Fibroblast of skin of back (primary cell): ENCODE measurements around the gene KRT28.
"Not testable (repeated sequence)": the region's sequence is repeated elsewhere in the genome, so short reads cannot be mapped to it uniquely, and the experiment has no call there.

ENCODE experiments used
- DNase-seq: peaks from one replicate; pipeline ENCODE4 v3.0.0-alpha.2; 2013

KRT28 gene

DNA sequence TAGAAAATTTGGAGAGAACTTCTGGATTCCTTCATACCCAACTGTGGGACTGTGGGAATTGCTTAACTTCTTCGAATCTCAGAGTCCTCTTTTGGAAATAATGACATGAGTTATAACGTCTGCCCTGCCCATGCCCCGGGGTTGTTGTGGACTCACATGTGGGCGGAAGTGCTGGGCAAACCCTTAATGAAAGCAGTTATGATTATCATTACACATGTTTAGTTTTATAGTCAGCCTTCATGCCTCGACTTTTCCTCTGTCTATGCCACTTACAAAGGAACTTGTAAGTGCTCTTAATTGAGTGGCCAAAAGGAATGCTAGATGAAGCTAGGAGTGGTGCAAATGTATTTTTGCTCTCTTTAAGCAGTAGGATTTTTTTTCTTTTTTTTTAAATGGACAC lies 21.3 kb downstream of the KRT28 start:
- DNase-seq = no peak

DNA sequence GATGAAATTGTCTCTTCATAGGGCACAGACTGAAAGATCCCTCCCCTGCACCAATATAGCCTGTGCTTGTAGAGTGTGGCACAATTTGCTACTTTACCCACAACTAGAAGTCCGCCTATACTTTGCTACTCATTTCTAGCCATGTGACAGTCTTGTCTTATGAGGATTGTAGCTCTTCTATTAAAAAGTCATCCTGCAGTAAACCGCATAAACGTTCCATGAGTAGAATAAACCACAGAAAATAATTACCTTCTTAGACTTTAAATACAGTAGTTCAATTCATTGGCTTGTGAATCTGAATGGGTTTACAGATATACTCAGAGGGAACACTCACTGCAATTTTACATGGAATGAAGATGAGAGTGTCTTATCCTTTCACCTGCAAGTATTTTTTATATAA lies 21.8 kb downstream of the KRT28 start:
- no peak for DNase-seq

DNA sequence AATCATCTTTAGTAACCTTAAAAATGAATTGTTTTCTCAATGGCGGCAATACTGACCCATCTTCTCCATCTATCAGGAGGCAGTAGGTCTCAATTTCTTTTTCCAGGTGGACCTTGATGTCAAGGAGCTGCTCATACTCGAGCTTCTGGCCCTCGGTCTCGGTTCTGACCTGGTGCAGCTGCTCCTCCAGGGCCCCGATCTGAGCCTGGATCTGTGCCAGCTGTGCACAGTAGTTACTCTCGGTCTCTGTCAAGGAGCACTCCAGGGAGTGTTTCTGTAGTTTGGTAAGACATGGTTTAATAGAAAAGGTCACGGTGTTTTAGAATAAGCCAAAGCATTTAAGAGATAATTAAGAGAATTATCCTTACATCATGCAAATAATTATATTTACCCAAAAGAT lies 22.3 kb downstream of the KRT28 start:
- no peak for DNase-seq

DNA sequence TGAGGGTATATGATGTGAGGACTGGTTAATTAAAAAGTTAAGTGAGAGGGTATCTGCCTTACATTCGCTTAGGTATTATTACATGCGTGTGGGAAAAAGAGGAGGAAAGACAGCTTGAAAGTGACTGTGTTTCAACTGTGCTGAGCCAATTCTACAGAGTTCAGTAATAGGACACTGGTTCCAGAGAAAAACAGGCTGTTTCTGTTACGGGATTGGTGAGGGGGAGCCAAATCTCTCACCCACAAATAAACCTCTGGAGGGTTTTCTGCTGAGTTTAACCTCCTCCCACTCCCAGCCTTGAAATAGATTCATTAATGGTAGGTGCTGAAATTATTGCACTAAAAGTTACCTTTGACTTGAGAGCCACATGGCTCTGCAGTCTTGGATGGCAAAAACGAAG lies 23.8 kb downstream of the KRT28 start:
- no peak for DNase-seq

DNA sequence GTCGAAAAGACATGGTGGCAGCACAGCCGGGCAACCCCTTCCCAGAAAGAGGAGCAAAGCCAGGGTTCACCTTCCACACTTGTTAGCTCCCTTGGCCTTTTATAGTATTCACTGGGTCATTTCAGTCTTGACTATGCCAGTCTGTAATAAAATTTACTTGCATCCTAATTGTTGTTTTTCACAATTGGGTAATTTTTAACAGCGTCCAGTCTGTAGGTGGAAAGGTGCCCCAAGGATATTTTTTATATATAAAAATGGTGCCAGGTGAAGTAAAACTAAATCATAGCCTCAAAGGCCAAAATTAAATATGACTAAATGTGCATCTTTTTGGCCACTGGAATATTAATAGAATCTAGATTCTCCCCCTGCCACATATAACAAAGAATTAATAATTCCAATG lies 27.7 kb downstream of the KRT28 start, which contains the start of gene KRT26:
TSS of gene KRT26 (minus strand) at position 101 of the 400 bp plus-strand sequence. CDS start at position 13, 88 bp downstream.
- DNase-seq = no peak

DNA sequence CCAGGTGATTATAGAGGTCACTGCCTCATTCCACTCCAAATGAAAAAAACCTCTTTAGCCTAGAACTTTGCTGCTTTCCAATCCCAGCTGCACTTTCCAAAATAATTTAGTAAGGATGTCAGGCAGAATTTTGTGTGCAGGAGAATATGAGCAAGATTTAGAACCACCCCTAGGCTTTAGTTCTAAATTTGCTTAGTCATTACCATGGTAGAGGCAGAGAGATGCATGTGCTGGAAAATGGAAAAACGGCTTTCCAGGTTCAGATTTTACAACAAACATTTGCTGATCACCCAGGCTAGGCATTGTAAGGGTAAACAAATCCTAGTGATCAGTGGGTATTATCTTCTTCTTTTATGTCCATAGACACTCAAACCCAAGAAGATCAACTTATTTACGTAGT lies 34.1 kb downstream of the KRT28 start:
- DNase-seq = no peak

DNA sequence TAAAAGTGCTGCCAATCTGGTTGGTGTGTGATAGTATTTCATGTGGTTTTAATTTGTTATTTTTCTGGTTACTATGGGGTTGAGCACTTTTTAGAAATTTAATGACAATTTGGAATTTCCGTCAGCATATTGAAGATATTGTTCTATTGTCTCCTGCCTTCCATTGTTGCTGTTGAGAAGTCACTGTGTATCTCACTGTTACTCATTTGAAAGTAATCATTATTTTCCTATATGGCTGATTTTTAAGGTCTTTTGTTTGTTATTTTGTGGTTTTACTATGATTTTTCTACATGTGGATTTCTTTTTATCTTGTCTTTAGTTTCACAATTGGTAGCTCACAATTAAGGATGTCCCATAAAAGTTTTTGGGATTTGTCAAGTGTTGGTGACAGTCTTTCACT lies 36.0 kb downstream of the KRT28 start:
- DNase-seq = no peak

DNA sequence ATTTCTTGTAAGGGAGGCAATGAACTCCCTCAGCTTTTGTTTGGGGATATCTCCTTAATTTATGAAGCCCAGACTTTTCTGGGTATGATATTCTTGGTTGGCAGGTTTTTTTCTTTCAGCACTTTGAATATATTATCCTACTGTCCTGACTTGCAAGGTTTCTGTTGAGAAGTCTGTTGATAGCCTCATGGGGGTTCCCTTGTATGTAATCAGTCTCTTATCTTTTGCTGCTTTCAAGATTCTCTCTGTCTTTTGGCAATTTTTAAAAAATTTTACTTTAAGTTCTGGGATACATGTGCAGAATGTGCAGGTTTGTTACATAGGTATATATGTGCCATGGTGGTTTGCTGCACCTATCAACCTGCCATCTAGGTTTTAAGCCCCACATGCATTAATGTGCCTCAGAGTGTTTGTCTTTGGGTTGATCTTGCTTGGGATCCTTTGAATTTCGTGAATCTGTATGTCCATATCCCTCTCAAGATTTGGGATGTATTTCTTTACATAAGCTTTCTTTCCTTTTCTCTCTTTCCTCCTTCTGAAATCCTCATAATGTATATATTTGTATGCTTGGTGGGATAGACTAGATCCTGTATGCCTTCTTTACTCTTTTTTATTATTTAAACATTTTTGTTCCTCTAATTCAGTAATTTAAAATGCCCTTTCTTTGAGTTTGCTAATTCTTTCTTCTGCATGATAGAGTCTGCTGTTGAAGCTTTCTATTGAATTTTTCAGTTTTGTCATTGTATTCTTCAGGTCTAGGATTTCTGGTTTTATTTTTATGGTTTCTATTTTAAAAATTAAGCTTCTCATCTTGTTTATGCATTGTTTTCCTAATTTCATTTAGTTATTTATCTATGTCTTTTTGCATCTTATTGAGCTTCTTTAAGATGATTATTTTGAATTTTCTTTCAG lies 39.4 kb downstream of the KRT28 start:
- DNase-seq = no peak

DNA sequence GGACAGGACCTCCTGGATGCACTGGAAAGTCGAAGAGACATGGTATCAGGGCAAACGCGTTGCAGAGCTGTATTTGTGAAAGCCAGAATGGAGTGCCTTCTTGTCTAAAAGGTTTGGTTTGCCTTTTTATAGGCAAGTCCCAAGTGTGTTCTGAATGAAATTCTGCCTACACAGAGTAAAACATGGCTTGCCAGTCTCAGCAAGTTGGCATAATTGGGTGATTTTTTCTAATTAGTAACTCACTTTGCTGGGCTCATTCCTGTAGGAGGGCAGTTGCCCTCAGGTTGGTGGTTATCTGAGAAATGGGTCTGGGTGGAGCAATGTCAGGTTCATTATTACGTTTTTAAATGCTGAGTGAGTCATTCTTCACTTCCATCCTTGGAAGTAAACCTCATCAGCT lies 44.5 kb downstream of the KRT28 start, which contains the start of gene KRT25:
TSS of gene KRT25 (minus strand) at position 101 of the 400 bp plus-strand sequence. CDS start at position 41, 60 bp downstream.
- no peak for DNase-seq

DNA sequence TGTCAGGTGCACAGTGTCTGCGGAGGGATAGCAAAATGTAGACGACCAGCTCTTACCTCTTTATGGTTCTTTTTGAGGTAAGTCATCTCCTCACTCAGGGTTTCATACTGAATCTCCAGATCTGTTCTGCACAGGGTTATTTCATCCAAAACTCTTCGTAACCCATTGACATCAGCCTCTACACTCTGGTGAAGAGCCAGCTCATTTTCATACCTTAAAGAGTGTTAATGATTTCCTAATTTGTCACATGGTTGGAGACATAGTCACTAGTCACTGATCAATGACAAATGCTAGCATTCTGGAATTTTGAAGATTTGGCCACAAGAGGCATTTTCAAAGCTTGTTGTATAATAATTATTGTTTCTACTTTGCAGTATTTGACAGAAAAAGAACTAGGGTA lies 46.0 kb downstream of the KRT28 start:
- no peak for DNase-seq

DNA sequence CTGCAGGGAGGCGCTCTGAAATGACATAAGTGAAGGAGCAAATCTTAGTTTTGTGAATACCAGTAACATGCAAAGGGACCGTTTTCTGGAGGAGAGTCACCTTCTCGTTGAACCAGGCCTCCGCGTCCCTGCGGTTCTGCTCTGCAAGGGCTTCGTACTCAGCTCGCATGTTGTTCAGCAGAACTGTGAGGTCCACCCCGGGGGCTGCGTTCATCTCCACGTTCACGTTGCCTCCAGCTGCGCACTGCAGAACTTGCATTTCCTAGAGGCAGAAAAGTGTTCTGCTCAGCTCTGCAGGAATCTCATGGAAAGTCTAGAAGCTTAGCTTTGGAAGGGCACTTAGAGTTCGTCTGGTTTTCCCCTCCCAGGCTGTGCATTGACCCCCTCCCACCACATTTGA lies 48.7 kb downstream of the KRT28 start:
- no peak for DNase-seq

DNA sequence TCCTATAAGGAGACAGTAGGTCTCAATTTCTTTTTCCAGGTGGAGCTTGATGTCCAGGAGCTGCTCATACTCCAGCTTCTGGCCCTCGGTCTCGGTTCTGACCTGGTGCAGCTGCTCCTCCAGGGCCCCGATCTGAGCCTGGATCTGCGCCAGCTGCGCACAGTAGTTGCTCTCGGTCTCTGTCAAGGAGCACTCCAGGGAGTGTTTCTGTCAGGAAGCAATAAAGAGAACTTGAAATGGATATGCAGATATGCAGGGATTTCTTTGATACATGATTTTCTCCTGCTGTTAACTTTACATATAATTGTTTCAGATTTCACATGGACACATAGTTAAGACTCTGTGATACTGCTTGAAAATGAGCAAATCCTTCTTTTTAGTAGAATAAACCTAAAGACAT lies 49.4 kb downstream of the KRT28 start:
- no peak for DNase-seq

DNA sequence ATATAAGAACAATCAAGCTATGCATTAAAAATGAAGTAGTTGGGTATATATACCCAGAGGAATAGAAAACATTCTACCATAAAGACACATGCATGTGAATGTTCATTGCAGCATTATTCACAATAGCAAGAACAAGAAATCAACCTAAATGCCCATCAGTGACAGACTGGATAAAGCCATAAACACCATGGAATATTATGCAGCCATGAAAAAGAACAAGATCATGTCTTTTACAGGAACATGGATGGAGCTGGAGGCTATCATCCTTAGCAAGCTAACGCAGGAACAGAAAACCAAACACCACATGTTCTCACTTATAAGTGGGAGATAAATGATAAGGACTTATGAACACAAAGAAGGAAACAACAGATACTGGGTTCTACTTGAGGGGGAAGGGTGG lies 51.1 kb downstream of the KRT28 start:
- DNase-seq = not testable (repeated sequence)
